A549 (cell line): ENCODE results near the gene CLIP2. TPM values are rescaled to one million over a fixed set of nuclear protein-coding genes. Genes with fewer than 3 reads are reported as not detected.
A peak's percentile ranks its signal among the peaks of the same experiment; 100 is the strongest.
"Not testable (repeated sequence)": the region's sequence is repeated elsewhere in the genome, so short reads cannot be mapped to it uniquely, and the experiment has no call there.

ENCODE experiments used
- ATAC-seq, 2 experiments: fragments of 200-7000 bp in 1 of 2; fragments of >200 bp in 1 of 2; cut with Nextera tagmentation in 1 of 2; cut with Tn5 transposase in 1 of 2; 3 replicates each; pipeline versions ENCODE4 v1.8.0 to v1.9.1; 2018 to 2020; ENCODE audit warnings: mild to moderate bottlenecking in 1 of 2, moderate library complexity in 1 of 2
- CTCF ChIA-PET: fragments of 300-600 bp; sonication (Branson Sonifier 250); formaldehyde crosslinking; extraction: SDS; loops from one replicate; lab custom pipeline; 2021; ENCODE audit warnings: antibody characterized with exemption, inconsistent platforms; lab: Yijun Ruan, JAX
- POLR2A ChIA-PET: fragments of 350-600 bp; formaldehyde crosslinking; extraction: SDS; loops from one replicate; lab custom pipeline; 2021; ENCODE audit warnings: antibody characterized with exemption, inconsistent platforms; lab: Yijun Ruan, JAX
- DNase-seq, 2 experiments: peaks; one replicate each; pipeline versions ENCODE4 v3.0.0 to v3.0.0-alpha.2; 2011 to 2016; ENCODE audit warnings: low read depth in 1 of 2, low spot score in 1 of 2
- FAIRE-seq: peaks from 2 replicates; lab custom pipeline; 2011; peaks lifted over from hg19 to GRCh38; lab: Jason Lieb, UNC
- H3K27ac ChIP-seq, 2 experiments: fragments of >200 bp; sonication (Bioruptor Twin); formaldehyde crosslinking; 3 replicates each; pipeline ENCODE4 v1.5.1; 2016 to 2017
- H3K4me1 ChIP-seq: fragments of >200 bp; sonication (Bioruptor Twin); formaldehyde crosslinking; 3 replicates; pipeline ENCODE4 v1.6.1; 2016
- H3K4me2 ChIP-seq: fragments of >200 bp; sonication (Bioruptor Twin); formaldehyde crosslinking; 3 replicates; pipeline ENCODE4 v1.6.1; 2016
- H3K4me3 ChIP-seq: fragments of >200 bp; sonication (Bioruptor Twin); formaldehyde crosslinking; 3 replicates; pipeline ENCODE4 v1.5.1; 2016
- H3K9me3 ChIP-seq: fragments of >200 bp; sonication (Bioruptor Twin); formaldehyde crosslinking; 3 replicates; pipeline ENCODE4 v1.6.1; 2016
- CBX2 ChIP-seq: fragments of 200-600 bp; sonication (generic); IDR thresholded peaks from 2 replicates; pipeline ENCODE4 v1.6.1; 2016; ENCODE audit warnings: low read depth, mild to moderate bottlenecking, borderline replicate concordance
- CBX8 ChIP-seq: fragments of 200-600 bp; sonication (generic); IDR thresholded peaks from 2 replicates; pipeline ENCODE4 v1.6.1; 2016
- EHF ChIP-seq: fragments of 250-450 bp; sonication (Bioruptor Pico); IDR thresholded peaks from 2 replicates; pipeline ENCODE4 v1.5.0; 2020; ENCODE audit warnings: mild to moderate bottlenecking
- ESRRA ChIP-seq: fragments of 150-350 bp; IDR thresholded peaks from 2 replicates; pipeline ENCODE4 v1.6.1; 2014; ENCODE audit warnings: mild to moderate bottlenecking, low read length, borderline replicate concordance
- FOSL2 ChIP-seq, 2 experiments: fragments of 450-650 bp in 1 of 2; fragments of >200 bp in 1 of 2; sonication (Bioruptor Twin) in 1 of 2; formaldehyde crosslinking; IDR thresholded peaks; 2 replicates each; pipeline versions ENCODE4 v1.5.0 to v1.6.1; 2016 to 2020; ENCODE audit warnings: mild to moderate bottlenecking in 1 of 2, moderate library complexity in 1 of 2
- GATA3 ChIP-seq: IDR thresholded peaks from 2 replicates; pipeline ENCODE4 v1.6.1; 2012; ENCODE audit warnings: borderline replicate concordance
- HEYL ChIP-seq: fragments of 250-450 bp; sonication (Bioruptor Pico); IDR thresholded peaks from 2 replicates; pipeline ENCODE4 v1.8.0; 2021; ENCODE audit warnings: mild to moderate bottlenecking, moderate library complexity
- HOXA7 ChIP-seq: fragments of 250-450 bp; sonication (Bioruptor Pico); IDR thresholded peaks from 2 replicates; pipeline ENCODE4 v1.5.0; 2020; ENCODE audit warnings: mild to moderate bottlenecking, moderate library complexity
- JUNB ChIP-seq: fragments of >200 bp; sonication (Bioruptor Twin); formaldehyde crosslinking; IDR thresholded peaks from 2 replicates; pipeline ENCODE4 v1.6.1; 2016
- NFE2L2 ChIP-seq: fragments of 150-350 bp; conservative IDR thresholded peaks from 2 replicates; pipeline ENCODE4 v1.6.1; 2014; ENCODE audit warnings: low read length
- NPAS2 ChIP-seq: fragments of 250-450 bp; sonication (Bioruptor Pico); IDR thresholded peaks from 2 replicates; pipeline ENCODE4 v1.8.0; 2022; ENCODE audit warnings: mild to moderate bottlenecking, moderate library complexity, borderline replicate concordance
- POLR2A ChIP-seq: IDR thresholded peaks from 2 replicates; pipeline ENCODE4 v1.6.1; 2012; ENCODE audit warnings: mild to moderate bottlenecking, low read length
- POLR2AphosphoS2 ChIP-seq: conservative IDR thresholded peaks from 2 replicates; pipeline ENCODE4 v1.6.1; 2012; ENCODE audit warnings: low read length, improper control_type of control experiment, inconsistent platforms
- RAD21 ChIP-seq, 2 experiments: fragments of >200 bp in 1 of 2; sonication (Bioruptor Twin) in 1 of 2; formaldehyde crosslinking in 1 of 2; IDR thresholded peaks in 1 of 2; conservative IDR thresholded peaks in 1 of 2; 2 replicates in 1 of 2; 3 replicates in 1 of 2; pipeline ENCODE4 v1.6.1; 2012 to 2018; ENCODE audit warnings: inconsistent platforms in 1 of 2
- RARB ChIP-seq: fragments of 250-450 bp; sonication (Bioruptor Pico); IDR thresholded peaks from 2 replicates; pipeline ENCODE4 v1.8.0; 2021; ENCODE audit warnings: mild to moderate bottlenecking, moderate library complexity
- ZFP36 ChIP-seq: fragments of 450-650 bp; IDR thresholded peaks from 2 replicates; pipeline ENCODE4 v1.6.1; 2014; ENCODE audit warnings: borderline replicate concordance; ENCODE audit not compliant: partially characterized antibody
- ZNF302 ChIP-seq: fragments of 250-450 bp; sonication (Bioruptor Pico); IDR thresholded peaks from 2 replicates; pipeline ENCODE4 v1.9.0; 2021; ENCODE audit warnings: inconsistent platforms, mild to moderate bottlenecking, moderate library complexity
- WGBS: methylation state at CpG from one replicate; pipeline ENCODE4 v1.1.6; 2017; ENCODE audit errors: missing lambda C conversion rate; 5-methylcytosine and 5-hydroxymethylcytosine counted together
- polyA plus RNA-seq, 4 experiments: library from polyadenylated mRNA; depleted of rRNA in 3 of 4; stranded (reverse); fragments of >200 nt; fragmentation: RNase III in 1 of 4; extraction: RNeasy Plus Mini Kit Qiagen cat#74134 plus additional on column Dnase treatment in 1 of 4; gene quantifications; 2 replicates in 3 of 4; 3 replicates in 1 of 4; pipeline ENCODE4 v1.2.3, GENCODE V29; 2011 to 2017
- TF ChIP-seq, protein P1 (sequence below): fragments of 200-600 bp; sonication (generic); IDR thresholded peaks from 2 replicates; pipeline ENCODE4 v1.6.1; 2016; ENCODE audit warnings: antibody characterized with exemption, mild to moderate bottlenecking, moderate library complexity
- TF ChIP-seq, protein P2 (sequence below): IDR thresholded peaks from 2 replicates; pipeline ENCODE4 v1.6.1; 2012

The CLIP2 gene
- polyA plus RNA-seq, 2 of the 4 experiments (the other 2 are of a cell fraction): 3.7 to 17.0 TPM

DNA sequence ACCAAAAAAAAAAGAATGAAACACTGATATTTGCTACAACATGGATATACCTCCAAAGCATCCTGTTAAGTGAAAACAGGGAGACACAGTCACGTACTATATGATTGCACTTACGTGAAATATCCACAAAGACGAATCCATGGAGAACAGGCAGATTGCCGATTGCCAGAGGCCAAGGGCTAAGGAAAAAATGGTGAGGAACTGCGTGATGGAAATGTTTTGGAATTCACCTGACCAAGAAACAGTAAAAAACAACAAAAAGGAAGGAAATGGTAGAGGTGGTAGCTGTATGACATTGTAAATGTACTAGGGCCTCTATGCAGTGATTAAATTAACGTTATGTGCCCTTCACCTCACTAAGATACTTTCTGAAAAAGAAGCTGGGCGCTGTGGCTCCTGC is 120.4 kb downstream of the CLIP2 start:
- DNase-seq (no peak), ATAC-seq (no peak), FAIRE-seq (no peak)
- no peaks in the 10 kb centered on the region for H3K4me1 ChIP-seq
- WGBS: 83% methylated on average over 7 of the region's 7 CpGs
- no peak overlapping the region for H3K27ac ChIP-seq
- no peak overlapping the region for H3K4me3 ChIP-seq
- TF ChIP-seq CBX8 (no peak), POLR2A (no peak), ESRRA (no peak), NPAS2 (CRISPR knock-in tag) (no peak), GATA3 (no peak)
- TF ChIP-seq, protein P1, sequence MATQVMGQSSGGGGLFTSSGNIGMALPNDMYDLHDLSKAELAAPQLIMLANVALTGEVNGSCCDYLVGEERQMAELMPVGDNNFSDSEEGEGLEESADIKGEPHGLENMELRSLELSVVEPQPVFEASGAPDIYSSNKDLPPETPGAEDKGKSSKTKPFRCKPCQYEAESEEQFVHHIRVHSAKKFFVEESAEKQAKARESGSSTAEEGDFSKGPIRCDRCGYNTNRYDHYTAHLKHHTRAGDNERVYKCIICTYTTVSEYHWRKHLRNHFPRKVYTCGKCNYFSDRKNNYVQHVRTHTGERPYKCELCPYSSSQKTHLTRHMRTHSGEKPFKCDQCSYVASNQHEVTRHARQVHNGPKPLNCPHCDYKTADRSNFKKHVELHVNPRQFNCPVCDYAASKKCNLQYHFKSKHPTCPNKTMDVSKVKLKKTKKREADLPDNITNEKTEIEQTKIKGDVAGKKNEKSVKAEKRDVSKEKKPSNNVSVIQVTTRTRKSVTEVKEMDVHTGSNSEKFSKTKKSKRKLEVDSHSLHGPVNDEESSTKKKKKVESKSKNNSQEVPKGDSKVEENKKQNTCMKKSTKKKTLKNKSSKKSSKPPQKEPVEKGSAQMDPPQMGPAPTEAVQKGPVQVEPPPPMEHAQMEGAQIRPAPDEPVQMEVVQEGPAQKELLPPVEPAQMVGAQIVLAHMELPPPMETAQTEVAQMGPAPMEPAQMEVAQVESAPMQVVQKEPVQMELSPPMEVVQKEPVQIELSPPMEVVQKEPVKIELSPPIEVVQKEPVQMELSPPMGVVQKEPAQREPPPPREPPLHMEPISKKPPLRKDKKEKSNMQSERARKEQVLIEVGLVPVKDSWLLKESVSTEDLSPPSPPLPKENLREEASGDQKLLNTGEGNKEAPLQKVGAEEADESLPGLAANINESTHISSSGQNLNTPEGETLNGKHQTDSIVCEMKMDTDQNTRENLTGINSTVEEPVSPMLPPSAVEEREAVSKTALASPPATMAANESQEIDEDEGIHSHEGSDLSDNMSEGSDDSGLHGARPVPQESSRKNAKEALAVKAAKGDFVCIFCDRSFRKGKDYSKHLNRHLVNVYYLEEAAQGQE: no peak
- ChIA-PET POLR2A (no interaction called here), CTCF (interaction anchor here (0.6 to 5.2 kb wide), 11 partner anchors 8 to 342 kb away, joined by 3 to 60 read pairs (median 3); no protein-coding TSS in a partner anchor)
- H3K4me2 ChIP-seq: no peak overlapping the region
- no peaks in the 10 kb centered on the region for H3K9me3 ChIP-seq

DNA sequence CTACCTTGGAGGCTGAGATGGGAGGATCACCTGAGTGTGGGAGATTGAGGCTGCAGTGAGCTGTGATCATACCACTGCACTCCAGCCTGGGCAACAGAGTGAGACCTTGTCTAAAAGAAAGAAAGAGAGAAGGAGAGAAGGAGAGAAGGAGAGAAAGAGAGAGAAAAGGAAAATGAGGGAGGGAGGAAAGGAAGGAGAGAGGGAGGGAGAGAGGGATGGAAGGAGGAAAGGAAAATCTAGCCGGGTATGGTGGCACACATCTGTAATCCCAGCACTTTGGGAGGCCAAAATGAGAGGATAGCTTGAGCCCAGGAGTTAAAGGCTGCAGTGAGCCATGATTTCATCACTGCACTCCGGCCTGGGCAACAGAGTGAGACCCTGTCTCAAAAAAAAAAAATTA is 121.6 kb downstream of the CLIP2 start:
- ATAC-seq (peak in 1 of 2 experiments; percentile 52; a peak in 1 of 6 replicates), DNase-seq (no peak), FAIRE-seq (no peak)
- Histone ChIP-seq H3K4me1 (no peaks in the 10 kb centered on the region), H3K9me3 (no peaks in the 10 kb centered on the region), H3K4me3 (no peak overlapping the region), H3K27ac (no peak overlapping the region), H3K4me2 (no peak overlapping the region)
- TF ChIP-seq NFE2L2 (no peak), FOSL2 (IDR thresholded peaks at IDR 0.05) (no peak), FOSL2 (CRISPR knock-in tag; IDR thresholded peaks at IDR 0.05) (no peak), RAD21 (conservative IDR thresholded peaks at IDR 0.05 in 1 of 2, IDR thresholded peaks at IDR 0.05 in 1 of 2) (no peak), HOXA7 (CRISPR knock-in tag) (no peak), POLR2AphosphoS2 (no peak), RARB (CRISPR knock-in tag) (no peak), EHF (CRISPR knock-in tag) (no peak), ZFP36 (no peak), ZNF302 (CRISPR knock-in tag) (no peak)
- ChIA-PET POLR2A (no interaction called here), CTCF (interaction anchor here (0.7 to 5.2 kb wide), 6 partner anchors 9 to 1489 kb away, joined by 3 to 60 read pairs (median 4); no protein-coding TSS in a partner anchor)
- 82% methylated on average over 2 of the region's 2 CpGs for WGBS

DNA sequence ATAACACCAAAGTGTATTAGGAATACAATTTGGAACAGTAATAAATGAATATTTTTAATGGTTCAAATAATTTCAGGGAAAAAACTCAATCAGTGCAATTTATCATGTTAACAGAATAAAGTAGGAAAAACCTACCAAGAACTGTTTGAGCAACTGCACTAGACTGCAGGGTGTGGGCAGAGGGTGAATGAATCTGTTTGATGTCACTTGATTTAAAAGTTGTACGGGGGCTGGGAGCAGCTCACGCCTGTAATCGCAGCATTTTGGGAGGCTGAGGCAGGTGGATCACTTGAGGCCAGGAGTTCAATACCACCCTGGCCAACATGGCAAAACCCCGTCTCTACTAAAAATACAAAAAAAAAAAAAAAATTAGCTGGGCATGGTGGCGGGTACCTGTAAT is 122.4 kb downstream of the CLIP2 start:
- POLR2A ChIA-PET, DNase-seq, FAIRE-seq, H3K9me3 ChIP-seq, ATAC-seq, H3K4me2 ChIP-seq, H3K4me3 ChIP-seq, H3K27ac ChIP-seq, H3K4me1 ChIP-seq: not testable (repeated sequence)
- CTCF ChIA-PET: interaction anchor here (0.7 to 5.2 kb wide), 5 partner anchors 10 to 1490 kb away, joined by 3 to 60 read pairs (median 4); no protein-coding TSS in a partner anchor
- 70% methylated on average over 5 of the region's 5 CpGs for WGBS

DNA sequence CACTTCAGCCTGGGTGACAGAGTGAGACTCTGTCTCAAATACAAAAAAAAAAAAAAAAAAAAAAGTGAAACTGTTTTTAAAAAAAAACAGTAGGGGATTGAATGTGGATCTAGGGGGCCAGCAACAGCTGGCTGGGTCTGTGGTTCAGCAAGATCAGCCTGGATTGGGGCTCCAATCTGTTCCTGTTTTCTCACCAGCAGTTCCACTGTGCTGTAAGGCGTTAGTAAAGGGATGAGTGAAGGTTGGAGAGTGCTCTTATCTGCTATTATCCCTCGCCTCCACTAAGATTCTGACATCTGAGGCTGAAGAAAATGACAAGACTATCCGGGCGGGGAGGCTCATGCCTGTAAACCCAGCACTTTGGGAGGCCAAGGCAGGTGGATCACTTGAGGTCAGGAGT is 122.8 kb downstream of the CLIP2 start:
- no peaks in the 10 kb centered on the region for H3K4me1 ChIP-seq
- 74% methylated on average over 4 of the region's 4 CpGs for WGBS
- no peak for TF ChIP-seq CBX2
- TF ChIP-seq FOSL2 (IDR thresholded peaks at IDR 0.05): no peak
- TF ChIP-seq FOSL2 (CRISPR knock-in tag; IDR thresholded peaks at IDR 0.05): no peak
- no peak for TF ChIP-seq HEYL (CRISPR knock-in tag)
- TF ChIP-seq, protein P1: no peak
- TF ChIP-seq JUNB: no peak
- no peak for TF ChIP-seq RAD21 (conservative IDR thresholded peaks at IDR 0.05 in 1 of 2, IDR thresholded peaks at IDR 0.05 in 1 of 2)
- TF ChIP-seq, protein P2, sequence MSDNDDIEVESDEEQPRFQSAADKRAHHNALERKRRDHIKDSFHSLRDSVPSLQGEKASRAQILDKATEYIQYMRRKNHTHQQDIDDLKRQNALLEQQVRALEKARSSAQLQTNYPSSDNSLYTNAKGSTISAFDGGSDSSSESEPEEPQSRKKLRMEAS: no peak
- no peak for TF ChIP-seq GATA3
- DNase-seq (no peak), ATAC-seq (peak; percentile 50 to 52; a peak in 4 of 6 replicates), FAIRE-seq (no peak)
- ChIA-PET CTCF (interaction anchor here (0.6 to 5.2 kb wide), 7 partner anchors 10 to 743 kb away, joined by 3 to 60 read pairs (median 3); no protein-coding TSS in a partner anchor), POLR2A (no interaction called here)
- H3K9me3 ChIP-seq: no peaks in the 10 kb centered on the region
- no peak overlapping the region for H3K27ac ChIP-seq
- no peak overlapping the region for H3K4me3 ChIP-seq
- no peak overlapping the region for H3K4me2 ChIP-seq
